Activated T-helper 2 cell treated with anti-CD3 and anti-CD28 coated beads, Interferon-gamma antibody, Interleukin-2, Interleukin-4, amounts not matched to agents 10 μg/mL and 5 μg/mL and 100 μg/mL, durations not matched to agents 14 hours and 24 hours and 36 hours (primary cell): Measurements from ENCODE around the gene RAB9A. TPM values are rescaled to one million over a fixed set of nuclear protein-coding genes. Genes with fewer than 3 reads are reported as not detected.
A peak's percentile ranks its signal among the peaks of the same experiment; 100 is the strongest.
"Not testable (repeated sequence)": the region's sequence is repeated elsewhere in the genome, so short reads cannot be mapped to it uniquely, and the experiment has no call there.

ENCODE experiments used
- DNase-seq: peaks from one replicate; pipeline ENCODE4 v3.0.0; 2021; ENCODE audit warnings: low spot score
- H3K27ac Mint-ChIP-seq: one replicate; pipeline ENCODE4 v1.8.0; 2021; ENCODE audit warnings: mixed read lengths
- H3K27me3 Mint-ChIP-seq: one replicate; pipeline ENCODE4 v1.8.0; 2021; ENCODE audit warnings: low read depth, mixed read lengths
- H3K36me3 Mint-ChIP-seq: one replicate; pipeline ENCODE4 v1.8.0; 2021; ENCODE audit warnings: low read depth, mixed read lengths
- H3K4me1 Mint-ChIP-seq: one replicate; pipeline ENCODE4 v1.8.0; 2021; ENCODE audit warnings: low read depth, mixed read lengths
- H3K4me3 Mint-ChIP-seq: one replicate; pipeline ENCODE4 v1.8.0; 2021; ENCODE audit warnings: low read depth, mild to moderate bottlenecking, moderate library complexity, mixed read lengths
- H3K9me3 Mint-ChIP-seq: one replicate; pipeline ENCODE4 v1.8.0; 2021; ENCODE audit warnings: mixed read lengths
- intact Hi-C: fragments of 100-400 bp; cut with micrococcal nuclease; formaldehyde crosslinking; loops from one replicate; pipeline ENCODE4 v1.15.1; 2023
- total RNA-seq: library from RNA; stranded (reverse); gene quantifications from 2 replicates; pipeline ENCODE4 v1.2.3, GENCODE V29; 2022

The RAB9A gene
- total RNA-seq, 1 donor from 2014 or later, result 14.6 TPM

DNA sequence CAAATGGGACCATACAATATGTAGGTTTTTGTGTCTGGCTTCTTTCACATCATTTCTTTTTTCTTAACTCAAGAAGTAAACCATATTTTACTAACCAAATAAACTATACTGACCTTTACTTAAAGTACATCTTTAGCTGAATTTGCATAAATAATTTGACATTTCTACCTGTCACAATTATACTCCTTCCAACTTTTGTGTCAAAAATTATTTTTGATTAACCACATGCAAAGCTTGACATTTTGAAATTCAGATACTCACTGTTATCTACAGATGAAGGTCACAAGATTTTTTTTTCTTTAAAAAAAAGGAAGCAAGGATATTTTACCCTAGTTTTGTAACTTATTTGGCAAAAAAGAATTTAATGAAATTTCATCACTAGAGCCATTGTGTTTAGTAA is 12.0 kb upstream of the RAB9A start:
- no peaks in the 10 kb centered on the region for H3K27me3 Mint-ChIP-seq
- no peak overlapping the region for H3K4me3 Mint-ChIP-seq
- peaks cover 4% of the 10 kb centered on the region for H3K36me3 Mint-ChIP-seq
- H3K9me3 Mint-ChIP-seq, result no peaks in the 10 kb centered on the region
- H3K4me1 Mint-ChIP-seq, result no peaks in the 10 kb centered on the region
- intact Hi-C loops, result no loop called here
- H3K27ac Mint-ChIP-seq, result no peak overlapping the region
- no peak for DNase-seq

DNA sequence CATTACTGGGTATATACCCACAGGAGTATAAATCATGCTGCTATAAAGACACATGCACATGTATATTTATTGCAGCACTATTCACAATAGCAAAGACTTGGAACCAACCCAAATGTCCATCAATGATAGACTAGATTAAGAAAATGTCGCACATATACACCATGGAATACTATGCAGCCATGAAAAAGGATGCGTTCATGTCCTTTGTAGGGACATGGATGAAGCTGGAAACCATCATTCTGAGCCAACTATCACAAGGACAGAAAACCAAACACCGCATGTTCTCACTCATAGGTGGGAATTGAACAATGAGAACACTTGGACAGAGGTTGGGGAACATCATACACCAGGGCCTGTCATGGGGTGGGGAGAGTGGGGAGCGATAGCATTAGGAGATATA is 9.2 kb upstream of the RAB9A start:
- H3K27ac Mint-ChIP-seq, H3K36me3 Mint-ChIP-seq, H3K4me1 Mint-ChIP-seq, H3K9me3 Mint-ChIP-seq, DNase-seq, H3K27me3 Mint-ChIP-seq, intact Hi-C loops, H3K4me3 Mint-ChIP-seq: not testable (repeated sequence)

DNA sequence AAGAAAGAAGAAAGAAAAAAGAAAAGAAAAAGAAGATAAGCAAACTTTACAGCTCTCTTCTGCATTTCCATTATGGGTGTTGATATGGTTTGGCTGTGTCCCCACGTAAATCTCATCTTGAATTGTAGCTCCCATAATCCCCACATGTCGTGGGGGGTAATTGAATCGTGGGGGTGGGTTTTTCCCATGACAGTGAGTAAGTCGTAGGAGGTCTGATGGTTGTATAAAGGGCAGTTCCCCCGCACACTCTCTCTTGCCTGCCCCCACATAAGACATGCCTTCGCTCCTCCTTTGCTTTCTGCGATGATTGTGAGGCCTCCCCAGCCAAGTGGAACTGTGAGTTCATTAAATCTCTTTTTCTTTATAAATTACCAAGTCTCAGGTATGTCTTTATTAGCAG is 7.3 kb upstream of the RAB9A start:
- H3K27ac Mint-ChIP-seq, result no peak overlapping the region
- no peaks in the 10 kb centered on the region for H3K9me3 Mint-ChIP-seq
- DNase-seq, result no peak
- H3K4me1 Mint-ChIP-seq, result peaks cover 6% of the 10 kb centered on the region
- H3K27me3 Mint-ChIP-seq, result no peaks in the 10 kb centered on the region
- H3K36me3 Mint-ChIP-seq, result peaks cover 8% of the 10 kb centered on the region
- intact Hi-C loops, result no loop called here
- no peak overlapping the region for H3K4me3 Mint-ChIP-seq

DNA sequence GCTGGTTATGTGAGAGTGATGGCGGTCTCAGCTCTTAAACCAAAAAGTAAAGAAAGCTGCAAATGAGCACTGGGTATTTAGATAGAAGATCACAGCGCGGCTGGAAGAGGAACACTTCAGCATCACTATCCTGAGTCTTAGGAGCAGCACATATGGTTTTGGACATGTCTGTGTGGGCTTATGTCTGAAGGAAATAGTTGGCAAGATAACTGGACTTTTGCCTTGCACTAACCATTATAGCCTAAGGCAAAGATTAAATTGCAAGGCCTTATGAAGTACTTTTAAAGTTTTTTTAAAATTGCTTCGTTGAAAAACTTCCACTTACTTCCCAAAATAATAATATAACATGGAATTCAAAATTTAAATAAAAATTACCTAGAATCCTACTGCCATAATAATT is 4.6 kb upstream of the RAB9A start:
- peaks cover 8% of the 10 kb centered on the region for H3K36me3 Mint-ChIP-seq
- intact Hi-C loops, result no loop called here
- no peaks in the 10 kb centered on the region for H3K9me3 Mint-ChIP-seq
- peaks cover 18% of the 10 kb centered on the region for H3K4me1 Mint-ChIP-seq
- DNase-seq, result no peak
- no peaks in the 10 kb centered on the region for H3K27me3 Mint-ChIP-seq
- H3K4me3 Mint-ChIP-seq, result no peak overlapping the region
- no peak overlapping the region for H3K27ac Mint-ChIP-seq

DNA sequence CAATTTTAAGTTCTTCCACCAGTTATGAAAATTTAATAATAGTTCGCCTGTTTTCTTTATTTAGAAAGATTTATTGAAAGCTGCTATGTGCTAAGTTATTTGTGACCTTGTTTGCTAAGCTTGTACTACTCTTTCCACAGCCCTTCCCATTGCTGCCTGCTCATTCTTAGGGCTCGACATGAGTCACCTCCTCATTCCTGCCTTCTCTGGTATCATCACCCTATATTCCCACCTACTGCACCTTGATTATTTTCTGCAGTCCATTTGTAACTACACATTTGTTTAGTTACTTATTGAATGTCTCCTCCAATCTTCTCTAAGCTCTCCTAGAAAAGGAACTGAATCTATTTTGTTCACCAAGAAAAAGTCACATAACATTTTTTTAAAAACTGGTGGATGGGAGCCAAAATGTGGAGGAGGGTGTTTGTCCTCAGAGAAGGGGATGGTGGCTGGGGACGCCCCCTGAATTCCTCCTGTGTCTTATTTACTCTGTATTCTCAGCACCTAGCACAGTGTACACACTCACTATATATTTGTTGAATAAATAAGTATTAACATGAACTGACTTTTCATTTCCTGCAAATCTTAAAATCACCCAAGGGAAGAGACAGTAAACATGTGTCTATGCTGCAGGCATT is 3.7 kb upstream of the RAB9A start:
- DNase-seq, result no peak
- H3K27me3 Mint-ChIP-seq, result no peaks in the 10 kb centered on the region
- peaks cover 8% of the 10 kb centered on the region for H3K36me3 Mint-ChIP-seq
- intact Hi-C loops, result no loop called here
- H3K27ac Mint-ChIP-seq, result no peak overlapping the region
- no peak overlapping the region for H3K4me3 Mint-ChIP-seq
- H3K4me1 Mint-ChIP-seq, result peaks cover 23% of the 10 kb centered on the region
- H3K9me3 Mint-ChIP-seq, result no peaks in the 10 kb centered on the region

DNA sequence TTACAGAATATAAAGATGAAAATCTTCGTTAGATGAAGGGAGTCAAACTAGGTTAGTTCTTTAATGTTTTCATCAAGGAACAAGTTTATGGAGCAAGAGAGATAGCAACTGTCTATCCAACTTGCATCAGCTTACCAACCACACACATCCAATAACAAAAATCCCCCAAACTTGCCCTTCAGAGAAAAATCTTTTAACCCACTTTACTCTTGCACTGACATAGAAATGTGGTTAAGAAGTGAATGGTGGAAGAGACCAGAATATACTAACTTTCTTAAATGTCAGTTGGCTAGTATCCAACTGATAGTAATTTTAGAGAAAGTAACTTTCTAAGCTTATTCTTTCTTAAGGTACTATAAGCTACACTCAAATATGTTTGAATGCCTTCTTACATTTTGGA is 1.7 kb upstream of the RAB9A start:
- intact Hi-C loops, result no loop called here
- Mint-ChIP-seq H3K4me3 (peak overlapping the region; percentile 10), H3K27ac (peak overlapping the region; percentile 83), H3K9me3 (no peaks in the 10 kb centered on the region), H3K4me1 (peaks cover 33% of the 10 kb centered on the region), H3K27me3 (no peaks in the 10 kb centered on the region), H3K36me3 (peaks cover 3% of the 10 kb centered on the region)
- no peak for DNase-seq

DNA sequence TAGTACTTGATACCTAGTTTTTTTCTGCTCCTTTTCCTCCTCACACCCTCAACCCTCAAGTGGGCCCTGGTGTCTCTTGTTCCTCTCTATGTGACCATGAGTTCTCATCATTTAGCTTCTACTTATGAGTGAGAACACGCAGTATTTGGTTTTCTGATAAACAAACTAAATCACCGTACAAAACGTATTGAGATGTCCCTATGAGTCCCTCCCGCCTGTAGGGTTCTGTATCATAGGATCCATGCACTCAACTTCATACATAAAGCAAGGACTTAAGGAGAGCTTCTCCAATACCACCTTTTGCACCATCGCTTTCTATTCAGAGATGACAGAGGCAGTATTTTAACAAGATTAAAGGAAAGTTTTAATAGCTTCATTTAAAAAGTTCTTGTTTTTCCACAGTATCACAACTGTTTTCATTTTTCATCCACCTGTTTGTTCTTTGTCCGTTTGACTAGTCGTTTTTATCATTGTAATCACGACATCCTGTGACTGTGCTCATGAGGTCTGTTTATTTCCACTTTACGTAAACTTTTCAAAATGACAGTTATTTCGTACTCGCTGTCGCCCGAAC is 457 bp upstream of the RAB9A start:
- Mint-ChIP-seq H3K4me3 (peak overlapping the region; percentile 87), H3K36me3 (peaks cover 13% of the 10 kb centered on the region), H3K27me3 (no peaks in the 10 kb centered on the region), H3K4me1 (peaks cover 45% of the 10 kb centered on the region), H3K9me3 (no peaks in the 10 kb centered on the region), H3K27ac (peak overlapping the region; percentile 93)
- DNase-seq, result no peak
- intact Hi-C loops, result loop anchor here (1.0 to 2.0 kb wide), 3 partner anchors 19 to 46 kb away; partner anchors contain the start of genes OFD1, TCEANC and TRAPPC2

DNA sequence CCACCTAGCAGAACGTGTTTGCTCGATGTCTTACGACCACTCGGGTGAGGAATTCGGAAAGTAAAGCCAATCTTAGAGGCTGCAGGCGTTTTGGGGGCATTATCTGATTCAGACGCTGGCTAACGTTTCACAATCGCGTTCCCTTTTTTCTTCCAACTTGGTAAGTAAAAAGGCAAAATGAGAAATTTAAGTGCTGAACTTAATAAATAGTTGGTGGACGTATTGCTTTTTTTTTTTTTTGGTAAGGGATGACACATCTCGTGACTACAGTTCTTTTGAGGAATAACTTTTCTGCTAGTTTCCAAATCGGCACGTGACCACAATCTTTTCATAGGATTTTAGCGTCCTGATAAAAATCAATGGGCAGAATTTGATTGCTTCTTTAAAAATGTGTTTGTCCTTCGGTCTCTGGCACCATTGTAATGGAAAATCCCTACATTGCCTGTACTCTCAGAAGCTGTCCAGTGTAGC is 848 bp downstream of the RAB9A start:
- Mint-ChIP-seq H3K36me3 (peaks cover 10% of the 10 kb centered on the region), H3K27me3 (no peaks in the 10 kb centered on the region), H3K9me3 (no peaks in the 10 kb centered on the region), H3K27ac (peak overlapping the region; percentile 62), H3K4me1 (peaks cover 48% of the 10 kb centered on the region), H3K4me3 (peak overlapping the region; percentile 87)
- intact Hi-C loops, result loop anchor here (2.0 kb wide), 1 partner anchor 45 kb away; the partner anchor contains the start of genes OFD1 and TRAPPC2
- no peak for DNase-seq

DNA sequence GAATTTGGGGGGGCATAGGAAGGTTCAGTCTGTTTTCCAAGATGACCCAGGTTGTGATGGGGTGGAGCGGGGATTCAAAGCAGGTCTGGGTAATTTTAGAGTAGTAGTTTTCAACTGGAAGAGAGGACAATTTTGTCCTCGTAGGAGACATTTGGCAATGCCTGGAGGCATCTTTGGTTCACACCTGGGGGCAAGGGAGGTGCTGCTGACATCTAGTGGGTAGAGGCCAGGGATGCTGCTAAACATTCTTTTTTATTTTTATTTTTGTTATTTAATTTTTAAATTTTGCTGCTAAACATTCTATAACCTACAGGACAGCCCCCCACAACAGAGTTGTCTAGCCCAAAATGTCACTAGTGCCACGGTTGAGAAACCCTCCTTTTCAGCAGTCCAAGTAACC is 1.9 kb downstream of the RAB9A start:
- DNase-seq, result no peak
- Mint-ChIP-seq H3K4me1 (peaks cover 48% of the 10 kb centered on the region), H3K27ac (no peak overlapping the region), H3K27me3 (no peaks in the 10 kb centered on the region), H3K4me3 (peak overlapping the region; percentile 87), H3K9me3 (no peaks in the 10 kb centered on the region), H3K36me3 (peaks cover 10% of the 10 kb centered on the region)
- intact Hi-C loops, result no loop called here

DNA sequence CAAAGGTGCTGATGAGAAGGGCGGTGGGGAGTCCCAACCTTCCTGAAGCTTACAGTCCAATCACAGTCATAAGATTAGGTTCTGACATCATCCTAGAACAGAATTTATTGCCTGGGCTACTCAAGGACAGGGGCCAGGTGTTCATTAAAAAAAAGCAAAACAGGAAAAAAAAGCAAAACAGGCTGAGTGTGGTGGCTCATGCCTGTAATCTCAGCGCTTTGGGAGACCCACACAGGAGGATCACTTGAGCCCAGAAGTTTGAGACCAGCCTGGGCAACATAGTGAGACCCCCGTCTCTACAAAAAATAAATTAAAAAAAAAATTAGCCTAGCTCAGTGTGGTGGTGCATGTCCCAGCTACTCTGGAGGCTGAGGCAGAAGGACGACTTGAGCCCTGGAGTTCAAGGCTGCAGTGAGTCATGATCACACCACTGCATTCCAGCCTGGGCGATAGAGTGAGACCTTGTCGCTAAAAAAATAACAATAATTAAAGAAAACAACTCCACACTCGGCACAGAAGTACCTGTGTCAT is 3.0 kb downstream of the RAB9A start:
- H3K36me3 Mint-ChIP-seq, result peaks cover 10% of the 10 kb centered on the region
- H3K9me3 Mint-ChIP-seq, result no peaks in the 10 kb centered on the region
- DNase-seq, result no peak
- H3K27ac Mint-ChIP-seq, result no peak overlapping the region
- H3K27me3 Mint-ChIP-seq, result no peaks in the 10 kb centered on the region
- H3K4me3 Mint-ChIP-seq, result peak overlapping the region; percentile 39
- intact Hi-C loops, result no loop called here
- peaks cover 51% of the 10 kb centered on the region for H3K4me1 Mint-ChIP-seq

DNA sequence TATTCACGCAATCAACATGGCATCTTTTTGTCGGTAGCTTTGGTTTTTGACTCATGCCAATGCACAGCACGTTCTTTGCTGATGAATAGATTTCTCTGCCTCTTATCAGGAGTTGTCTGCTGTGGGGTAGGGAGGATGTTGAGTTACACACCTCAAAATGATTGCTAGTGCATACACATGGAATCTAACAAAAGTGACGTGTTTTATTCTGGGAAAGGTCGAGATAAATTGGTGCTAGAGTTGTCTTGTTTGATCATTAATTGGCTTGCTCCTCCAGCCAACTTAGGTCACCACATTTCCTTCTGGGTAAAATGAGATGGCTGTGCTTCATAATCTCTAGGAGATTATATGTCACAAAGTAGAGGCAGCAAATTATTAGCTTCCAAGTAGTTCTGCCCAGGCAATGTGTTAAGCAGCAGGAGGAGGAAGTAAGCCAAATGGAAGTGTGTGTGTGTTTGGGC is 3.9 kb downstream of the RAB9A start:
- no peaks in the 10 kb centered on the region for H3K9me3 Mint-ChIP-seq
- no peak for DNase-seq
- H3K27me3 Mint-ChIP-seq, result no peaks in the 10 kb centered on the region
- peaks cover 53% of the 10 kb centered on the region for H3K4me1 Mint-ChIP-seq
- peak overlapping the region; percentile 11 for H3K27ac Mint-ChIP-seq
- intact Hi-C loops, result no loop called here
- H3K4me3 Mint-ChIP-seq, result no peak overlapping the region
- peaks cover 13% of the 10 kb centered on the region for H3K36me3 Mint-ChIP-seq

DNA sequence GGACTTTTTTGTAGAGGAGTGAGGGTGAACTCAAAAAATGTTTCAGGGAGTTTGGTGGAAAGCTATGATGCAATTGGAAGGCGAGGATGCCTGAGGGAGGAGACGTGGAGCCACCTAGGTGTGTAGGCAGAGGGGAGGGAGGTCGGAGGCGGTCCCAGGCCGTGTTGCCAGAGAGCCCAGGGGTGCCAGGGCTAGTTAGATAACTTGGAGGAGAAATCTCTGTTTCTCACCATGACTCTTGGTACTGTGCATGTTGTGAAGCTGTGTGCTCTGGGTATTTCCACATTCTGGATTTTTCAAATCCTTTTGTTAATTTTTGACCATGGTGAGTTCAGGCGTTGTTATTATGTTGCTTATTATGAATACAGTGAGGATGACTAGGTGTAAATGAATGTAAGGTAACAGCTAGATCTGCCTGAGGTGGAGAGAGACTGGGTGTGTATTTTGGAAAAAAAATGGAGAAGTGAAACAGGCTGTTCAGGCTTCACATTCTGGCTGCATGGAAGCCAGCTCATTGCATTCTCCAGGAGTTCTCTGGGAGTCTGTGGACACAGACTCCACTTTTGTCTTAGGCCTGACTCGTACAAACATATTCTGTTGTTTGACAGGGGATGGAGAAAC is 4.5 kb downstream of the RAB9A start:
- Mint-ChIP-seq H3K4me1 (peaks cover 47% of the 10 kb centered on the region), H3K27ac (peak overlapping the region; percentile 5), H3K4me3 (no peak overlapping the region), H3K9me3 (no peaks in the 10 kb centered on the region), H3K36me3 (peaks cover 13% of the 10 kb centered on the region), H3K27me3 (no peaks in the 10 kb centered on the region)
- intact Hi-C loops, result no loop called here
- no peak for DNase-seq

DNA sequence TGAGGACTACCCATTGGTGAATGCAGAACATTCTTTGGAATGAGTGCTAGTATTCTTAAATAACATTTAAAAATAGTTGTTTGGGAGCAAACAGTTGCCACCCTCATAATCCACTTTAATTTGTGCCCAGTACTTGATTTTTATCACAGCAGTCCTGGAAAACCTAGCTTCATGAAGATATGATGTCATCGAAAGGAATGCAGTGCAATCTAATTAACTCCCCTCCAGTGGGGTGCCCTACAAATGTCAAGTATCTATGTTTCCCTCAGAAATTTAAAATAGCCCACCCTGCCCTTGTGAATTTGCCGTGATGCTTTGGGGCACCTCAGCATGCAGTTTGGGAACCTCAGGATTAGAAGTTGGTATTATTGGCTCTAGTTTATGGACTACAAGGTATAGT is 5.4 kb downstream of the RAB9A start:
- Mint-ChIP-seq H3K9me3 (no peaks in the 10 kb centered on the region), H3K4me1 (peaks cover 49% of the 10 kb centered on the region), H3K27me3 (no peaks in the 10 kb centered on the region), H3K27ac (no peak overlapping the region), H3K4me3 (no peak overlapping the region), H3K36me3 (peaks cover 18% of the 10 kb centered on the region)
- intact Hi-C loops, result no loop called here
- DNase-seq, result no peak
